Measurements from ENCODE around the gene TRIO. TPM values are rescaled to one million over a fixed set of nuclear protein-coding genes. Genes with fewer than 3 reads are reported as not detected.
"Not testable (repeated sequence)": the region's sequence is repeated elsewhere in the genome, so short reads cannot be mapped to it uniquely, and the experiment has no call there.

Gene TRIO
- total and polyA plus RNA-seq, 5 experiments from 2014 or later = 0.69 to 8.3 (median 4.0) TPM; not detected in 1

DNA sequence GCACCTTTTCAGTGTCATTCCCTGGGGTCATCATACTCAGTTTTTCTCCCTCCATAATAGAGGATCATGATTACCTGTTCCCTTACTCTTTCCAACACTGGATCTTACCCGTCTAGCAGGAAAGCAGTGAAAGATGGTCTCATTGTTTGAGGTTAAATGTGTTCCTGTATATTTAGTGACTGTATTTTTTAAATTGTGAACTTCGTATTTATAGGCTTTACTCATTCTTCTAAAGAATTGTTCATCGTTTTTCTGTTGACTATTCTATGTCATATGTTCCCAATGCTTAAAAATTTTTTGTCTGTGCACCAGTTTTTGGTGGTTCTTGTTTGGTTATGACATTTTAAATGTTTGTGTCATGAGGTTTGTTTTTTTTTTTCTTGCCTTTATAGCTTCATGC is 233.6 kb downstream of the TRIO start:
- Mint-ChIP-seq H3K4me3 (no peak overlapping the region), H3K9me3 (no peaks in the 10 kb centered on the region), H3K4me1 (peaks cover 0 to 6% (median 2%) of the 10 kb centered on the region in 4 donors), H3K27me3 (peaks cover 0 to 3% (median 0%) of the 10 kb centered on the region in 5 donors), H3K36me3 (no peaks in the 10 kb centered on the region), H3K27ac (no peak overlapping the region)
- POLR2A ChIA-PET = no interaction called here
- ATAC-seq = no peak
- DNase-seq = no peak

DNA sequence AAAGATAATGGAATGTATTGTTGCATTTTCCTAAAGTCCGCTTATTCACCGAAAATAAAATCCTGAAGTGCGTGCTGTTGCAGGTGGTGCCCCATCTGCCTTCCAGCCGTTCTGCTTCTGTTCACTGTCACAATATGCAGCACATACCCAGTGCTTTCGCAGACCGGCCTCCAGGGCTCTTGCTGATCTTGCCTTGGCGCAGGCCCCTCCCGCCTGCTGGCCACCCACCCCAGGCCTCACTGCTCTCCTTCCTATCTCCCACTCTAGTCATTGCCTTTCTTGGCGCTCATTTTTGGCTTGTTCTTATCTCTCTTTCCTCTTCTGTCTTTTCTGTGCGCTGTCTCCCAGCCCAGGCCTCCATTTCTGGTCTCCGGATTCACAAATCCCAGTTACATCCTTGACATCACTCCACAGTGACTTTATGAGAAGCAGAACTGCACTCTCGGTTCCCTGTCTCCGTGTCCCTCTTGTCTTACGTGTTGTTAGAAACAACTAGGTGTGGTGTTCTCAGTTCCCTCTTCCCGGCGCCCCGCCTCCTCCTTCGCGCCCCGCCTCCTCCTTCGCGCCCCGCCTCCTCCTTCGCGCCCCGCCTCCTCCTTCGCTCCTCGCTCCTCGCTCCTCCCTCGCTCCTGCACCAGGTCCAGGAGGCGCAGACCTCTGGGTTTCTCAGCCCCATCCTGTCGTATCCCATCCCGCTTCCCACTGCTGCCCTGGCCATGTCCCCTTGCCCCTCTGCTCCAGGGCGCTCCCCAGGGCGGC is 236.8 kb downstream of the TRIO start:
- Mint-ChIP-seq H3K4me1 (peaks cover 3 to 7% (median 6%) of the 10 kb centered on the region in 4 donors), H3K27me3 (peaks cover 0 to 3% (median 0%) of the 10 kb centered on the region in 5 donors), H3K36me3 (no peaks in the 10 kb centered on the region), H3K27ac (no peak overlapping the region), H3K4me3 (no peak overlapping the region), H3K9me3 (no peaks in the 10 kb centered on the region)
- ATAC-seq = no peak
- no peak for DNase-seq
- POLR2A ChIA-PET = no interaction called here

DNA sequence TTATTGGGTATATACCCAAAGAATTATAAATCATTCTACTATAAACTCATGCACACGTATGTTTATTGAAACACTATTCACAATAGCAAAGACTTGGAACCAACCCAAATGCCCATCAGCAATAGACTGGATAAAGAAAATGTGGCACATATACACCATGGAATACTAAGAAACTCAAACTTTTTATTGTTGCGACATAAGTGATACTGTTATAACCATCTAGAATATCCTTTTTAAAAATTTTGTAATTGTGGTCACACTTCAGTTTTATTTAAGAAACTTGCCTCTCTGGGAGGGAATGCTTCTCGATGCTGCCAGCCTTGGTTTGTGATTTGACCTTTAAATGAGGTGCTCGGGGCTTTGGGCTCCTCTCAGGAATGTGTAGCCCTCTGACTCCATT is 237.6 kb downstream of the TRIO start:
- Mint-ChIP-seq H3K36me3 (no peaks in the 10 kb centered on the region), H3K4me3 (no peak overlapping the region), H3K9me3 (no peaks in the 10 kb centered on the region), H3K4me1 (peaks cover 9 to 13% (median 12%) of the 10 kb centered on the region in 4 donors), H3K27me3 (peaks cover 0 to 3% (median 0%) of the 10 kb centered on the region in 5 donors), H3K27ac (no peak overlapping the region)
- ATAC-seq = no peak
- no peak for DNase-seq
- POLR2A ChIA-PET = no interaction called here

- DNase-seq (no peak), ATAC-seq (no peak)
- no peak overlapping the region for H3K27ac Mint-ChIP-seq
- POLR2A ChIA-PET = no interaction called here
- peaks cover 0 to 3% (median 0%) of the 10 kb centered on the region in 5 donors for H3K27me3 Mint-ChIP-seq
- no peaks in the 10 kb centered on the region for H3K36me3 Mint-ChIP-seq
- no peak overlapping the region for H3K4me3 Mint-ChIP-seq
- no peaks in the 10 kb centered on the region for H3K9me3 Mint-ChIP-seq
- H3K4me1 Mint-ChIP-seq = peaks cover 10 to 13% (median 12%) of the 10 kb centered on the region in 4 donors
Measured at GRCh38 chr5:14382640-14383039, 239.5 kb downstream of the TRIO start.

DNA sequence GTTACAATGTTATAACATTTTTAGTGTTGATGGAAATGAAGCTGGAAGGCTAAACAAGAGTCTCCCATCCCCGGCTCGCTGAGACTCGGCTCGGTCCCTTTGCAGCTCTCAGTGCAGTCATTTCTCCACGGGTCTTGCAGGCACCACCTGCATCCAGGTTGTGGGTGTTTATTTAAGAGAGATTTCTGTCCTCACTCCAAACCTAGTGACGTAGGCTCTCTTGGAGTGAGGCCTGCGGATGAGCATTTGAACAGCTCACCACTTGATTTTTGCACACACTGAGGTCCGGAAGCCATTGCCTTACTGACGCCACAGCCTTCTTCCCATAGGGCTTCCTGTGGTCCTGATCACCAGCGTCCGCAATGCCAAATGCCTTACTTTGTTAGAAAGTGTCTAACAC is 240.8 kb downstream of the TRIO start:
- POLR2A ChIA-PET = no interaction called here
- ATAC-seq = no peak
- Mint-ChIP-seq H3K27ac (no peak overlapping the region), H3K4me3 (no peak overlapping the region), H3K27me3 (peaks cover 0 to 3% (median 0%) of the 10 kb centered on the region in 5 donors), H3K9me3 (no peaks in the 10 kb centered on the region), H3K4me1 (peaks cover 10 to 13% (median 12%) of the 10 kb centered on the region in 4 donors), H3K36me3 (no peaks in the 10 kb centered on the region)
- DNase-seq = no peak

DNA sequence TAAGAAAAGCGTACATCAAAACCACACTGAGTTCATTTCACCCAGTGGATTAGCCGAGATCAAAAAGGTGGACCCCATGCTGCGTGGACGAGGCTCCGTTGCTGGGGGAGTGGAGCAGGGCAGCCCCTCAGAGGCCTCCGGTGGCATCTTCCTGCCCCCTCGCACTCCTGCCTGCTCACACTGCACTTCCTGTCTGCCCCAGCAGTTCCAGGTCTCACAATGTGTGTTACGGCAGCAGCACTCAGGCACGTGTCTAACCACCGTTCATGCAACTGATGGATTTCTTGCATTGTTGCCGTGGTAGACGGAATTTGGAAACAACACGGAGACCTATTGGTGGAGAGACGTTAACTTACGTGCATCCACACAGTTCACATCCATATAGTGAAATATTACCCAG is 241.9 kb downstream of the TRIO start:
- peak overlapping the region in 8 of 10 donors; percentile 3 to 70 (median 44) for H3K4me3 Mint-ChIP-seq
- H3K27me3 Mint-ChIP-seq = peaks cover 0 to 3% (median 0%) of the 10 kb centered on the region in 5 donors
- peak overlapping the region in 4 of 10 donors; percentile 0 to 21 (median 10) for H3K27ac Mint-ChIP-seq
- no peaks in the 10 kb centered on the region for H3K9me3 Mint-ChIP-seq
- DNase-seq = peak in 6 of 10 donors; percentile 6 to 72 (median 48)
- ATAC-seq = peak; percentile 98
- H3K4me1 Mint-ChIP-seq = peaks cover 8 to 13% (median 10%) of the 10 kb centered on the region in 4 donors
- no peaks in the 10 kb centered on the region for H3K36me3 Mint-ChIP-seq
- POLR2A ChIA-PET = interaction anchor here (0.7 kb wide), 1 partner anchor 28 kb away, joined by 3 read pairs; no protein-coding TSS in a partner anchor

DNA sequence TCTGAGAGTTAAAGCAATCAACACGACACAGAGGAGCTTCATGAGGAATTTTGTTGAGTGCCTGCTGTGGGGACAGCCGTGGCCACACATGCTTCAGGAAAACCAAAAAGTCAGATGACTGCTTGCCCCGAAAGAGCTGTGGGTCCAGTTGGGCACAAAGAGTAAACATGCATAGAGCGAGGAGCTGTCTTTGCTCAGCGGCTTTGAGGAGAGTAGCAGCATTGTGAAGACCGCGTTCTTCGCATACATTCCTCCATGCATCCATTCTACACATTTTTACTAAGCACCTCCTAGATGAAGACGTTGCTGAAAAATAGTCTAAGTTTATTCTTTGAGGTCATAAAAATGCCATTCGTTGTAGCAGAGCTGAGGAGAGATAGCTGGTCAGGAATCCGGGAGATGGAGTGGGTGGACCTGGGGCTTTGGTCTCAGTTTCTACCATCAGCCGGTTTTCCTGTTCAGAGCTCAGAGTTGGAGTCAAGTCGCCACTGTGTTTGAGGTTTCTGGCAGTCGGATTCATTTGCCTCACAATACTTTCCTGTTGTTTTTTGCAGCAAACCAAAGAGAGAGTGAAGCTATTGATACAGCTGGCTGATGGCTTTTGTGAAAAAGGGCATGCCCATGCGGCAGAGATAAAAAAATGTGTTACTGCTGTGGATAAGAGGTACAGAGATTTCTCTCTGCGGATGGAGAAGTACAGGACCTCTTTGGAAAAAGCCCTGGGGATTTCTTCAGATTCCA is 243.9 kb downstream of the TRIO start:
- Mint-ChIP-seq H3K4me1 (peaks cover 6 to 13% (median 9%) of the 10 kb centered on the region in 4 donors), H3K27me3 (no peaks in the 10 kb centered on the region), H3K9me3 (peaks cover 0 to 1% (median 0%) of the 10 kb centered on the region in 9 donors), H3K36me3 (peaks cover 0 to 2% (median 0%) of the 10 kb centered on the region in 3 donors), H3K4me3 (no peak overlapping the region), H3K27ac (peak overlapping the region in 1 of 10 donors; percentile 56)
- no peak for DNase-seq
- ATAC-seq = no peak
- POLR2A ChIA-PET = no interaction called here

- H3K4me1 Mint-ChIP-seq = peaks cover 6 to 13% (median 9%) of the 10 kb centered on the region in 4 donors
- no peak for DNase-seq
- no peak overlapping the region for H3K27ac Mint-ChIP-seq
- H3K27me3 Mint-ChIP-seq = no peaks in the 10 kb centered on the region
- no peak overlapping the region for H3K4me3 Mint-ChIP-seq
- H3K9me3 Mint-ChIP-seq = peaks cover 0 to 1% (median 0%) of the 10 kb centered on the region in 9 donors
- ATAC-seq = no peak
- H3K36me3 Mint-ChIP-seq = peaks cover 0 to 7% (median 0%) of the 10 kb centered on the region in 3 donors
- POLR2A ChIA-PET = interaction anchor here (0.9 kb wide), 1 partner anchor 9 kb away, joined by 3 read pairs; no protein-coding TSS in a partner anchor
Measured at GRCh38 chr5:14388741-14389140, 245.6 kb downstream of the TRIO start.

GRCh38 chr5:14392552-14392951 is 249.4 kb downstream of the TRIO start:
- H3K27ac Mint-ChIP-seq, H3K27me3 Mint-ChIP-seq, H3K4me1 Mint-ChIP-seq, H3K36me3 Mint-ChIP-seq, POLR2A ChIA-PET, H3K9me3 Mint-ChIP-seq, H3K4me3 Mint-ChIP-seq, DNase-seq, ATAC-seq: not testable (repeated sequence)

- POLR2A ChIA-PET = no interaction called here
- DNase-seq (no peak), ATAC-seq (no peak)
- Mint-ChIP-seq H3K27ac (no peak overlapping the region), H3K4me1 (peaks cover 0 to 12% (median 2%) of the 10 kb centered on the region in 4 donors), H3K36me3 (peaks cover 0 to 7% (median 0%) of the 10 kb centered on the region in 3 donors), H3K9me3 (peaks cover 0 to 1% (median 0%) of the 10 kb centered on the region in 9 donors), H3K27me3 (no peaks in the 10 kb centered on the region), H3K4me3 (no peak overlapping the region)
Measured at GRCh38 chr5:14394365-14394764, 251.2 kb downstream of the TRIO start.

- Mint-ChIP-seq H3K27ac (no peak overlapping the region), H3K36me3 (peaks cover 0 to 7% (median 0%) of the 10 kb centered on the region in 3 donors), H3K4me3 (no peak overlapping the region), H3K4me1 (peaks cover 3 to 12% (median 4%) of the 10 kb centered on the region in 4 donors), H3K27me3 (no peaks in the 10 kb centered on the region), H3K9me3 (peaks cover 0 to 1% (median 0%) of the 10 kb centered on the region in 9 donors)
- DNase-seq (no peak), ATAC-seq (no peak)
- POLR2A ChIA-PET = no interaction called here
Measured at GRCh38 chr5:14395411-14395810, 252.3 kb downstream of the TRIO start.

DNA sequence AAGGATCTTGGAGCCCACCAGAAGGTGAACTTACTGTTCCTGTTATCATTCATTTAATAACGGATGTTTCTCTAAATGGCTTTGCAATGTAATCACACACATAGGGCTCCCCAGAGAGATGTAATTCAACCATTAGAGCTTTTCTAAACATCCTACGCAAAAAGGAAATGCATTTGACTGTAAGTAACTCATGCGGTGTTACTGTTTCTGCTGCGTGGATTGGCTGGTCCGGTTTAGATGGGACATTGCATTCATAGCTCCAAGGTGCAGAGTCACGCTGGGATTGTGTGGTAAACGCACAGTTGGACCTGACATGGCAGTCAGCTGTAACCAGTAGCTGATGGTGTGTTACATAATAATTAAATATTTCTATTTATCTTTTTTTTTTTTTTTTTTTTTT is 252.9 kb downstream of the TRIO start:
- H3K4me3 Mint-ChIP-seq = no peak overlapping the region
- no peak overlapping the region for H3K27ac Mint-ChIP-seq
- no peaks in the 10 kb centered on the region for H3K27me3 Mint-ChIP-seq
- peaks cover 0 to 7% (median 0%) of the 10 kb centered on the region in 3 donors for H3K36me3 Mint-ChIP-seq
- H3K9me3 Mint-ChIP-seq = peaks cover 0 to 1% (median 0%) of the 10 kb centered on the region in 9 donors
- ATAC-seq = no peak
- DNase-seq = no peak
- H3K4me1 Mint-ChIP-seq = peaks cover 5 to 19% (median 7%) of the 10 kb centered on the region in 4 donors
- POLR2A ChIA-PET = no interaction called here

DNA sequence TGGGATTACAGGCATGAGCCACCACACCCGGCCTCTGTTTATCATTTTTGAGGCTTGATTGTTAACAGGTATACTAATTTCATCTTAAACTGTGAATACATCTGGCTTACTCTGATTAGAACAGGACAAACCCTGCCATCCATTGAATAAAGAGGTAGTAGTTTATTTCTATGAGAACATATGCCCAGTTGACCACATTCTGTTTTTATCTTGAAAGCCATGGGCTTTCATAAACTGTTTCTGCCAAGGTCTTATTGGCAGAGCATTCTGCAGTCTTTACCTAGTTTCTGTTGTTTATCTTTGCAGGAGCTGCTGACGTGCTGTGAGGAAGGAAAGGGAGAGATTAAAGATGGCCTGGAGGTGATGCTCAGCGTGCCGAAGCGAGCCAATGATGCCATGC is 253.6 kb downstream of the TRIO start:
- Mint-ChIP-seq H3K27ac (peak overlapping the region in 1 of 10 donors; percentile 59), H3K4me1 (peaks cover 10 to 26% (median 14%) of the 10 kb centered on the region in 4 donors), H3K36me3 (peaks cover 0 to 7% (median 0%) of the 10 kb centered on the region in 3 donors), H3K9me3 (no peaks in the 10 kb centered on the region), H3K4me3 (no peak overlapping the region), H3K27me3 (no peaks in the 10 kb centered on the region)
- DNase-seq = no peak
- POLR2A ChIA-PET = interaction anchor here (0.6 kb wide), 1 partner anchor 186 kb away, joined by 5 read pairs; no protein-coding TSS in a partner anchor
- ATAC-seq = no peak
